Activated naive CD4-positive, alpha-beta T cell treated with anti-CD3 and anti-CD28 coated beads for 36 hours (primary cell): Measurements from ENCODE around the gene DDIT4. TPM values are rescaled to one million over a fixed set of nuclear protein-coding genes. Genes with fewer than 3 reads are reported as not detected.
"Not testable (repeated sequence)": the region's sequence is repeated elsewhere in the genome, so short reads cannot be mapped to it uniquely, and the experiment has no call there.

Source experiments
- CTCF ChIA-PET: fragments of 350-600 bp; sonication (Branson Sonifier 250); formaldehyde crosslinking; loops from one replicate; lab custom pipeline; 2021; ENCODE audit warnings: antibody characterized with exemption; lab: Charles Lee
- DNase-seq: peaks from one replicate; pipeline ENCODE4 v3.0.0-alpha.2; 2020
- H3K27ac Mint-ChIP-seq: one replicate; pipeline ENCODE4 v1.8.0; 2021; ENCODE audit warnings: mild to moderate bottlenecking, mixed read lengths
- H3K27me3 Mint-ChIP-seq: one replicate; pipeline ENCODE4 v1.8.0; 2021; ENCODE audit warnings: low read depth, mixed read lengths
- H3K36me3 Mint-ChIP-seq: one replicate; pipeline ENCODE4 v1.8.0; 2021; ENCODE audit warnings: low read depth, mixed read lengths
- H3K4me1 Mint-ChIP-seq: one replicate; pipeline ENCODE4 v1.8.0; 2021; ENCODE audit warnings: low read depth, mixed read lengths
- H3K4me3 Mint-ChIP-seq: one replicate; pipeline ENCODE4 v1.8.0; 2021; ENCODE audit warnings: mild to moderate bottlenecking, moderate library complexity, mixed read lengths
- H3K9me3 Mint-ChIP-seq: one replicate; pipeline ENCODE4 v1.8.0; 2021; ENCODE audit warnings: mixed read lengths
- intact Hi-C: fragments of 100-400 bp; cut with micrococcal nuclease; formaldehyde crosslinking; loops from one replicate; pipeline ENCODE4 v1.15.1; 2023
- total RNA-seq, 2 experiments: library from RNA; stranded (reverse); gene quantifications; one replicate each; pipeline ENCODE4 v1.2.3, GENCODE V29; 2021

The DDIT4 gene
- total RNA-seq, 2 experiments from 2014 or later = 684 to 689 TPM

DNA sequence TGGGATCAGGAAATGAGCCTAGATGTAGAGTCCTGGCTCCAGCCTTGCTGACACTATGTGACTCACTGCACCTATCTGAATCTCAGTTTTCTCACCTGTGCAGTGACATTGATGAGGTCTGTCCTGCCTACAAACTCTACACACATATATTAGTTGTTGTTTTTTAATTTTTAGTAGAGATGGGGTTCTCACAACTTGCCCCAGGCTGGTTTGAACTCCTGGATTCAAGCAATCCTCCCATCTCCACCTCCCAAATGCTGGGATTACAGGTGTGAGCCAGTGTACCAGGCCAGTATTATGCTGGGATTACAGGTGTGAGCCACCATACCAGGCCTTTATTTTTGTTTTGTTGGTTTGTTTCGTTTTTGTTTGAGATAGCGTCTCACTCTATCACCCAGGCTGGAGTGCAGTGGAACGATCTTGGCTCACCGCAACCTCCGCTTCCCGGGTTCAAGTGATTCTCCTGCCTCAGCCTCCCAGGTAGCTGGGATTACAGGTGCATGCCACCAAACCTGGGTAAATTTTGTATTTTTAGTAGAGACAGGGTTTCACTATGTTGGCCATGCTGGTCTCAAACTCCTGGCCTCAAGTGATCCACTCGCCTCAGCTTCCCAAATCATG, 11.8 kb upstream of the DDIT4 start:
- CTCF ChIA-PET = interaction anchor here (0.6 to 2.7 kb wide), 3 partner anchors 33 to 76 kb away, joined by 3 to 9 read pairs (median 7); no protein-coding TSS in a partner anchor
- H3K9me3 Mint-ChIP-seq = no peaks in the 10 kb centered on the region
- intact Hi-C loops = loop anchor here (1.0 to 2.0 kb wide), 9 partner anchors 11 to 173 kb away; partner anchors contain the start of genes DDIT4 and SPOCK2
- H3K4me3 Mint-ChIP-seq = peak overlapping the region; percentile 81
- H3K36me3 Mint-ChIP-seq = no peaks in the 10 kb centered on the region
- peak overlapping the region; percentile 99 for H3K27ac Mint-ChIP-seq
- H3K4me1 Mint-ChIP-seq = peaks cover 58% of the 10 kb centered on the region
- DNase-seq = peak; percentile 69
- no peaks in the 10 kb centered on the region for H3K27me3 Mint-ChIP-seq

DNA sequence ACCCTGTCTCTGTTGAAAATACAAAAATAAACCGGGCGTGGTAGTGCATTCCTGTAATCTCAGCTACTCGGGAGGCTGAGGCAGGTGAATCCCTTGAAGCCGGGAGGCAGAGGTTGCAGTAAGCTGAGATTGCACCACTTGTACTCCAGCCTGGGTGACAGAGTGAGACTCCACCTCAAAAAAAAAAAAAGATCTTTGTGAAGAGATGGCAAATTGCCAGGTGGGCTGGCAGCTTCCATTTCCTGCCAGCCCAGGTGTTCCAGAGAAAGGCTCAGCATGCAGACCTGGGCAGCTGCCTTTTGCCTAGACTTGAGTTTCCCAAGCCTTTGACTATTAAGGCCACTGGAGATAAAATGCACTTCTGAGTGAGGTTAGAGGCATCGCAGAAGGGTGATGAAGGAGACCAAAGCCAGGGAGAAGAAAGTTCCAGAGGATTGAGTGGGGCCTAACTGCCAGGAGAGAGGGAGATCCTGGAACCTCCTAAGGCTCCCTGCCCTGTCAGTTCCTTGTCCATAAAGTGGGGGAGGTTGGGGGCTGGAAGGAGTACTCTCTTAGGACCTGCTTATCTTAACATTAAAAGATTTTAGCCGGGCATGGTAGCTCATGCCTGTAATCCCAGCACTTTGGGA, 10.0 kb upstream of the DDIT4 start:
- DNase-seq = peak; percentile 72
- H3K9me3 Mint-ChIP-seq = no peaks in the 10 kb centered on the region
- H3K4me3 Mint-ChIP-seq = peak overlapping the region; percentile 37
- peak overlapping the region; percentile 80 for H3K27ac Mint-ChIP-seq
- H3K36me3 Mint-ChIP-seq = no peaks in the 10 kb centered on the region
- H3K4me1 Mint-ChIP-seq = peaks cover 50% of the 10 kb centered on the region
- intact Hi-C loops = no loop called here
- CTCF ChIA-PET = interaction anchor here (1.3 to 2.1 kb wide), 3 partner anchors 10 to 74 kb away, joined by 4 to 10 read pairs (median 7); partner anchors contain the start of gene DDIT4
- no peaks in the 10 kb centered on the region for H3K27me3 Mint-ChIP-seq

DNA sequence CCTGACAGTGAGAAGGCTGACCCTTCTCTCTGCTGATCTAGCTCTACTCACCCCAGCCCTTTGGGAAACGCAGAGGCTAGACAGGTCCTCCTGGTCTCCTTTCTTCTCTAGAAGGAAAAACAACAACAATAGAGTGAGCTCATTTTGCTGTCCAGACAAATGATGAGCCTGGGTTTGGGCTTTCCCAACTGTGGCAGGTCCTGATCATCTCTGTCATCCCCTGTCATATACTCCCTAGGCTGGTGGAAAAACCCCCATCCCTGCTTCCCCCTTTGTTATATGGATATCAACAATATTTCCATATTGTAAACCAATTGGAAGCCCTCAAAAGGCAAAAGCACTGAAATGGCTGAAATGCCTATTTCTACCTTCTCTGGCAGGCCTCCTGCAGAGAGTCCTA, 9.2 kb upstream of the DDIT4 start:
- no peaks in the 10 kb centered on the region for H3K27me3 Mint-ChIP-seq
- intact Hi-C loops = no loop called here
- CTCF ChIA-PET = interaction anchor here (0.8 to 2.1 kb wide), 3 partner anchors 9 to 64 kb away, joined by 3 to 10 read pairs (median 3); partner anchors contain the start of gene DDIT4
- peak overlapping the region; percentile 41 for H3K27ac Mint-ChIP-seq
- no peaks in the 10 kb centered on the region for H3K9me3 Mint-ChIP-seq
- no peak for DNase-seq
- H3K4me1 Mint-ChIP-seq = peaks cover 41% of the 10 kb centered on the region
- H3K4me3 Mint-ChIP-seq = no peak overlapping the region
- no peaks in the 10 kb centered on the region for H3K36me3 Mint-ChIP-seq

DNA sequence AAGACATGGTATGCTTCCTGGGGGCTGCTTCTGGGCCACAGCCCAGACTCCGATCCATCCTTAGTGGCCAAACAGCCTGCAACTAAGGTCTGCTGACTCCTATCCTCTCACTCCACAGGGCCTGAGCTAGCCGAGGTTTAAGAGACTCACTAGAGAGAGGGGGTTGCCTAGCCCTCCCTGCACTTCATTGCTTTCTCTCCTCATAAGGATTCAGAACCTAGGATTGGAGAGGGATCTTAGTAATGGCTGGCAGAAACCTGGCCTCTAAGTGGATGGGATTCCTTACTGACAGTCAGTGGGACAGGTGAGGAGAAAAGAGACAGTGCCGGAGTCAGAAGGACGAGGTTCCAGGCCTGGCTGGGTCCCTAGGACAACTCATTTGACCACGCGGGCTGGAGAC, 8.2 kb upstream of the DDIT4 start:
- Mint-ChIP-seq H3K27me3 (no peaks in the 10 kb centered on the region), H3K4me1 (peaks cover 34% of the 10 kb centered on the region), H3K4me3 (no peak overlapping the region), H3K36me3 (no peaks in the 10 kb centered on the region), H3K9me3 (no peaks in the 10 kb centered on the region), H3K27ac (peak overlapping the region; percentile 30)
- DNase-seq = no peak
- intact Hi-C loops = no loop called here
- CTCF ChIA-PET = interaction anchor here (1.2 kb wide), 1 partner anchor 43 kb away, joined by 3 read pairs; no protein-coding TSS in a partner anchor

DNA sequence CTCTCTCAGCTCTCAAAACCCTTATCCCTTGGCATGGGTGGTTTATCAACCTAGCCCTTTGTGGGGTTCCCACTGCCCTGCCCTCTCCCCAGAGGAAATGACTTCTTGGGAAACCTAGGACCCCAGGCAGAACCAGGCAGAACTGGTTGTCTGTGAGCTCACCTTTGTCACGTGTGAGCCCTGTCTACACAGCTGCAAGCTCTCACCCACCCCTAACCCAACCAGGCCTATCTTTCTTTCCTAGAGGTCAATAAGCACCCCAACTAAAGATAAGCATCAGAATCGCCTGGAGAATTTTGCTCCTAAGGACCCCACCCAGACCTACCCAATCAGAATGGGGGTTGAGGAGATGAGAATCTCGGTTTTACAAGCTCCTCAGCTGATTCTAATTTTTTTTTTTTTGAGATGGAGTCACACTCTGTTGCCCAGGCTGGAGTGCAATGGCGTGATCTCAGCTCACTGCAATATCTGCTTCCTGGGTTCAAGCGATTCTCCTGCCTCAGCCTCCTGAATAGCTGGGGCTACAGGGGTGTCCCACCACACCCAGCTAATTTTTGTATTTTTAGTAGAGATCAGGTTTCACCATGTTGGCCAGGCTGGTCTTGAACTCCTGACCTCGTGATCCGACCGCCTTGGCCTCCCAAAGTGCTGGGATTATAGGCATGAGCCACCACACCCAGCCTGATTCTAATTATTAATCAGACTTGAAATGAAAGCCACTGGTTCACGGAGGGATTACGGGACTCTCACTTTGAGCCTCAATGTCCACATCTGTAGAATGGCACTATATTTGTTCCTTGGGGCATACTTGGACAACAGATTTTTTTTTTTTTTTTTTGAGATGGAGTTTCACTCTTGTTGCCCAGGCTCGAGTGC, 7.5 kb upstream of the DDIT4 start:
- Mint-ChIP-seq H3K4me3 (no peak overlapping the region), H3K9me3 (no peaks in the 10 kb centered on the region), H3K36me3 (no peaks in the 10 kb centered on the region), H3K27me3 (no peaks in the 10 kb centered on the region), H3K4me1 (peaks cover 36% of the 10 kb centered on the region), H3K27ac (no peak overlapping the region)
- CTCF ChIA-PET = interaction anchor here (1.2 kb wide), 2 partner anchors 8 to 44 kb away, joined by 3 to 4 read pairs; no protein-coding TSS in a partner anchor
- DNase-seq = no peak
- intact Hi-C loops = no loop called here

DNA sequence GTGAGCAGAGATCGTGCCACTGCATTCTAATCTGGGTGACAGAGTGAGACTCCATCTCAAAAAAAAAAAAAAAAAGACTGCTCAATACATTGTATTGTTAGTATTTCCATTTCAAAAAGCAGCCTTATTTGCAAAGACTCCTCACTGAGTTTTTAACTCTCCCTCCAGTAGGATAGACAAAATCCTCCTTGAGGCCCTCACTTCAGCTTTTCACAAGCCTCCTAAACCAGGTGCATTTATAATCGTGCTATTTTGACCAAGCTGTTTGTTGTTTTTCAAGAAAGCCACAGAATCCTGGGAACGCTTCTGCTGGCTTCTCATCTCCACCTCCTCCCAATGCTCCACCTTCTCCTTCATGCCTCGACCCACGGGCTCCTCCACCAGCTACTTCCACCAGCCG, 6.3 kb upstream of the DDIT4 start:
- intact Hi-C loops = no loop called here

DNA sequence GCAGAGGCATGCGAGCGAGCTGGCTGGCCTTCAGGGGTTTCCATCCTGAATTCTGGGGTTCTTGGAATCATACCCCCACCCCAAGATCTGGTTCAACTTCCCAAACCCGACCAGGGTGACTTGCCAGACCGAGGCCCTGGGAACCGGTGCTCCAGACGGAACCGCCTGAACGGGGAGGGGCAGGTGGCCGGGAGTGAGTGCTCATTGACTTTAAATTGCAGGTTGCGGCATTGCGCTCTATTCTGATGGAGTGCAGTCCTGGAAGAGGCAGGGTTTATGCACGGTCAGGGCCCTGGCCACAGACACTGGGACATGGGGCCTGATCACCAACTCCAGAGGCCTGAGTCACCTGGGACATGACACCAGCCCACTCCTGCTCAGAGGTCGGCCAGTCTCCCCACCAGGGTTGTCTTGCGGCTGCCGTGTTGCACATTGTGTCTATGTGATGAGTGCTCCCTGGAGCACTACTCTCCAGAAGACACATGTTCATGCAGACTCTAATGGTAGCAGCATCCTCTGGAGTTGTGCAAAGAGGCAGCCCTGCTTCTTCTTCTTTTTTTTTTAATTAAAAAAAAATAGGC, 5.8 kb upstream of the DDIT4 start:
- H3K9me3 Mint-ChIP-seq = no peaks in the 10 kb centered on the region
- no peak overlapping the region for H3K4me3 Mint-ChIP-seq
- CTCF ChIA-PET = no interaction called here
- H3K36me3 Mint-ChIP-seq = peaks cover 3% of the 10 kb centered on the region
- H3K27me3 Mint-ChIP-seq = no peaks in the 10 kb centered on the region
- peaks cover 35% of the 10 kb centered on the region for H3K4me1 Mint-ChIP-seq
- no peak for DNase-seq
- intact Hi-C loops = no loop called here
- no peak overlapping the region for H3K27ac Mint-ChIP-seq

More for the DNA sequence above, 6.3 kb upstream of the DDIT4 start:
- no peak overlapping the region for H3K4me3 Mint-ChIP-seq
- no peaks in the 10 kb centered on the region for H3K36me3 Mint-ChIP-seq
- no peaks in the 10 kb centered on the region for H3K27me3 Mint-ChIP-seq
- H3K4me1 Mint-ChIP-seq = peaks cover 33% of the 10 kb centered on the region
- H3K27ac Mint-ChIP-seq = no peak overlapping the region
- CTCF ChIA-PET = no interaction called here
- no peak for DNase-seq
- no peaks in the 10 kb centered on the region for H3K9me3 Mint-ChIP-seq

DNA sequence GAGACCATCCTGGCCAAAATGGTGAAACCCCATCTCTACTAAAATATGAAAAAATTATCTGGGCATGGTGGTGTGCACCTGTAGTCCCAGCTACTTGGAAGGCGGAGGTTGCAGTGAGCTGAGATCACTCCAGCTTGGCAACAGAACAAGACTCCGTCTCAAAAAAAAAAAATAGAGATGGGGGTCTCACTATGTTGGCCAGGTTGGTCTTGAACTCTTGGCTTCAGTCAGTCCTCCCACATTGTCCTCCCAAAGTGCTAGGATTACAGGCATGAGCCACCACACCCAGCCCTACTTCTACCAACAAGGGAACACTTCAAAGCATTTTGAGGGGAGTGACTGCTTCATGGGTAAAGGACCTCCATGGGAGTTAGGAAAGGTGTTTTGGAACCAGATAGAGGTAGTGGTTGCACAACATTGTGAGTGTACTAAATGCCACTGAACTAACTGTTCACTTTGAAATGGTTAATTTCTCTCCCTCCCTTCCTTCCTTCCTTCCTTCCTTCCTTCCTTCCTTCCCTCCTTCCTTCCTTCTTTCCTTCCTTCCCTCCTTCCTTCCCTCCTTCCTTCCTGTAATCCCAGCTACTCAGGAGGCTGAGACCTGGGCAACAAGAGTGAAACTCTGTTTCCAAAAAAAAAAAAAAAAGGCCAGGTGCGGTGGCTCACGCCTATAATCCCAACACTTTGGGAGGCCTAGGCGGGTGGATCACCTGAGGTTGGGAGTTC, 5.1 kb upstream of the DDIT4 start:
- H3K36me3 Mint-ChIP-seq, H3K27me3 Mint-ChIP-seq, intact Hi-C loops, H3K9me3 Mint-ChIP-seq, H3K27ac Mint-ChIP-seq, DNase-seq, H3K4me3 Mint-ChIP-seq: not testable (repeated sequence)
- H3K4me1 Mint-ChIP-seq = peaks cover 31% of the 10 kb centered on the region
- CTCF ChIA-PET = interaction anchor here (0.7 kb wide), 1 partner anchor 45 kb away, joined by 3 read pairs; no protein-coding TSS in a partner anchor

DNA sequence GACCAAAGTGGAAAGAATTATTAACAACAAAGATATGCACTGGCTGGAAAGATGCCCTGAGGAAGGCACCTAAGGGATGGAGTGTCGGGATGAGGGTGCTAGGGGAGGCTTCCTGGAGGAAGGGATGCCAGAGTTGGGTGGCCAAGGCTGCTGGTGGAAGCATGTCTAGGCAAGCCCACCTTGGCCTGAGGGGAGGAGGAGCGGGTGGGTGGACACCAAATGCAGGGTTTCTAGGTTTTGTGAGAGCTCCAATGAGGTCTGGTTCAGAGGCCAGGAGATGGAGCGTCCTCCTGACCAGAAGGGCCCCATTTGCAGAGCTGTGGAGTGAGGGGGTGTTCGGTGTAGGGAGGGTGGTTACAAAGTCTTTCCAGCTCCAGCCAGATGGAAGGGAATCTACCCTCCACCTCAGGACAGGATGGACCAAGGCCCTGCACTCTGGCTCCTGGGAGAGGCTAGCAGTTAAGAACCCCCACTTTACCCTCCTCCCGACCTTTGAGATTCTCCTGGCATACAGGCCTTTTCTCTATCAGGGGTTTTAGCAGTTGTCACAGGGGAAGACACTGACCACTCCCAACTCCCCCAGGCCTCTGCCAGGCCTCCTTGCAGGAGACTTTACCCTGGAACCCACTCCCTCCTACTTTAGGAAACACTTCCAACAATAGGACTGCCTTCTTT, 3.0 kb upstream of the DDIT4 start:
- H3K9me3 Mint-ChIP-seq = no peaks in the 10 kb centered on the region
- no peak for DNase-seq
- CTCF ChIA-PET = interaction anchor here (0.6 to 1.4 kb wide), 3 partner anchors 11 to 178 kb away, joined by 3 to 4 read pairs (median 3); no protein-coding TSS in a partner anchor
- H3K36me3 Mint-ChIP-seq = peaks cover 26% of the 10 kb centered on the region
- intact Hi-C loops = no loop called here
- H3K4me3 Mint-ChIP-seq = no peak overlapping the region
- peaks cover 19% of the 10 kb centered on the region for H3K4me1 Mint-ChIP-seq
- H3K27ac Mint-ChIP-seq = no peak overlapping the region
- H3K27me3 Mint-ChIP-seq = no peaks in the 10 kb centered on the region

DNA sequence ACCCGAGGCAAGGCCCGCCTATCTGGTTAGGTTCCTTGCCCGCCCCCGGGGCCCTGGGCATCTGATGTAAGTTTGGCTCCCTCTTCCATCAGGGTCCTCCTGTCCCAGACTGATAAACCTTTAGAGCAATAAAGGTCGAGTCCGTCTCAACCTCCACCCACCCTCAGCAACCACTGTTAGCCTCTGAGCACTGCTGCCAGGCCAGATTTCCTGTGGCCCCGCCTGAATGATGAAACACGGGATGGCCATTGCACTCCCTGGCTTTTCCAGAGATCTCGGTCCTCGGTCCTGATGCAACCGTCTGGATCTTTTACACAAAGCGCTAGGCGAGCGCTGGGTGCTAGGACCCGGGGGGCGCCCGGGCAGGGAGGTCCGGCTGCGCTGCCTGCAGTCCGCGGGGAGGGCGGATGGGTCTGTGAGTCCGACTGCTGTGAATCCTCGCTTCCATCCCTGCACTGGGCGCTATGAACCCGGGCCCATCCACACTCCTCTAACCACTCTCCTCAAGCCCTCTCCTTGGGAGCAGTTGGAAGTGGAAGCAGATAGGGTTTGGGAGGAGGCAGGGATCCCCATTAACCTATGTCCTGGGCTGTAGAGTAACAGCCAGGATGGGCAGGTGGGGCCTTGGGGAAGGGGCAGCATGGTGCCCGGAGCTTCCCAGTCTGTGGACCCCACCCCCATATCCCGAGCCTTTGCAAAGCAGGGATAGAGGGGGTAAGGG, 875 bp upstream of the DDIT4 start:
- peak; percentile 63 for DNase-seq
- peaks cover 39% of the 10 kb centered on the region for H3K36me3 Mint-ChIP-seq
- no peaks in the 10 kb centered on the region for H3K9me3 Mint-ChIP-seq
- CTCF ChIA-PET = interaction anchor here (0.7 to 13.5 kb wide), 8 partner anchors 8 to 147 kb away, joined by 3 to 195 read pairs (median 4); no protein-coding TSS in a partner anchor
- no peaks in the 10 kb centered on the region for H3K27me3 Mint-ChIP-seq
- peaks cover 29% of the 10 kb centered on the region for H3K4me1 Mint-ChIP-seq
- intact Hi-C loops = loop anchor here (1.0 kb wide), 7 partner anchors 12 to 55 kb away; no protein-coding TSS in a partner anchor
- H3K27ac Mint-ChIP-seq = peak overlapping the region; percentile 98
- H3K4me3 Mint-ChIP-seq = peak overlapping the region; percentile 96
